ENCODE results near the gene CD160.
A peak's percentile ranks its signal among the peaks of the same experiment; 100 is the strongest.
"Not testable (repeated sequence)": the region's sequence is repeated elsewhere in the genome, so short reads cannot be mapped to it uniquely, and the experiment has no call there.

The CD160 gene, protein sequence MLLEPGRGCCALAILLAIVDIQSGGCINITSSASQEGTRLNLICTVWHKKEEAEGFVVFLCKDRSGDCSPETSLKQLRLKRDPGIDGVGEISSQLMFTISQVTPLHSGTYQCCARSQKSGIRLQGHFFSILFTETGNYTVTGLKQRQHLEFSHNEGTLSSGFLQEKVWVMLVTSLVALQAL
- long read RNA-seq, donor 1 = 0 reads
- long read RNA-seq, donor 2 = 0 reads
- long read RNA-seq, donor 3 = 0 reads
- long read RNA-seq, donor 4 = 0 reads
- long read RNA-seq, donor 5 = 0 reads
- long read RNA-seq, donor 6 = 0 reads
- long read RNA-seq, donor 7 = 0 reads
- long read RNA-seq, donor 8 = 0 reads

DNA sequence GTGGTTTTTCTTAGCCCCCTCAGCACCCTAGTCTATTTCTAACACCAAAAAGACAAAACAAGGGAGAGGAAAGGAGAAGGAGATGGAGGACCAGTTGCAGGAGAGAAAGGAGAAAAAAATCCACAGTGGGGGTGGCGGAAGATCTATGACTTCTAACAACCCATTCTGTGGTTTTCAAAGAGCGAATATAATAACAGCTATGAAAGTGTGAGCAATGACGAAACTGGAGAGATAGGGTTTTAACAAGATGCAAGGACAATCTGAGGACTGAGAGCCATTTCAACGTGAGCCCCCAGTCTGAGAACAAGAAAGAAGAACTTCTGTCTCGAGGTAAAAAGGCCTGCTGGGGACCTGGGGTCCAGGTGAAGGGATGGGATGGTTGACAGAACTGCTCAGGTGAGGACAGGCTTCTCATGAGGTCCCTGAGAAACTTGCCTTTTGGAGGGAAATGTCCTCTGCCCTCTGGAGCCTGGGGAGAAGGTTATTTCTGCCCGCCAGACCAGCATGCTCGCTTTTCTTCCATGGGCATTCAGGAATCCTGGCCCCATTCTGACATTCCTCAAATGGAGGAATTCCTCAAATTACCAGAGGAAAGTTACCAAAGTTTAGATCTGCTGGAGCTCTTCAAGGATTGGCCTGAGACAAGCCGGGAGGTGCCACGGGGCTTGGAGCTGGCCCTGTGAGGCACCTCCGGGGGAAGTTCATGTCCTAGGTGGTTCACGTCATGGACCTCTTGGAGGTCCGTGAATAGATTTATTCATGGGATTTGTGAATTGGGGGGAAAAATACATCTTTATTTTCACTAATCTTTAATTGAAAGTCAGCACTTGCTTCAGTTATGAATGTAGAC lies at the start of gene CD160:
Gene CD160, plus strand, starts transcription at position 270 of the 850 bp plus-strand sequence. CDS start 8,829 bp downstream, outside the sequence.
- DNase-seq = no peak

DNA sequence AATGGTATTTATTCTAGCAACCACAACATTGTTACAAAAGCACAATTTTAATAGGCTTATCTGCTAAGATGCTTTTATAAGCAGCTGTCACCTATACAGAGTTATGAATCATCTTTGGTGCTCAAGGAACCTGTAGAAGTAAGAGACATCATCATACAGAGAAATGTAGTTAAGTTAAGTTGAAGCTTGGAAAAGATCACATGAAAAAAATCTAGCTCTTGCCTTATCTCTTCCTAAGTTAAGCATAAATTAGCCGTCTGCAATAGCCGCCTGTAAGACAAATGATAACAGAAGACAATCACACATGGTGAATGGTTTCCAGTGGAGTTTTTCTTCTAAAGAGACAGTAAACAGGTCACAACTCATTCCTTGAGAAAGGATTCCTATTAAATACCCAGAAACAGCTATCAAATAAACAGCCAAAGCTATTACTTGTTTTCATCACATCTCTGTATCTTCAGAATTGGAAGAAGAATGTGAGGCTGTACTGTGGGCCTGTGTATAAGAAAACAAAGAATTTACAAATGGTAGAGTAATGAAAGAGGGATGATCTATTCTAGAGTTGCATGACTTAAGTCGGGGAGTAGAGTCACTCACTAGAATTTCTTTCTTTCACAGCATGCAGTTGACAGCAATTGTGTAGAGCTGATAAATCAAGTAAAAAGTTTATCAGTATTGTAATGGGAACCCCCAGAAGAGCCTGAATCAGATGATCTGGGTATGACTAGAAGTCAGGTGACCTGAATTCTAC lies 48.1 kb upstream of the CD160 start:
- not testable (repeated sequence) for DNase-seq

DNA sequence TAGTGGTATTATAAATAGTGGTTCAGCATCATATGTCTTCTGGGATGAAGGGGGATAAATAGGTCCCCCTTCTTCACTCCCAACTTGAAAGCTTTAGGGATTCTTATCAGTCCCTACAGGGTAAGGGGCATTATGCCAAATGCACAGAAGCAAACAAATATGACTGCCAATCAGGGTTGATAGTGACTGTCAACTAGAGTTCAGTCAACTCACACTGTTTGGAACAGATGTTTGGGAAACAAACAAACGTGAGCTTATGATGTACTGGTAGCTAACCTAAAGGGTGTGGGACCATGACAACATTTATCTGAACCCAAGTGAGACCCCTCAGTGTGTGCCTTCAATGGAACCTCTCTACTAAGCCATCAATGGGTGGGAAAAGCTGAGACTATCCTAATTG lies 46.1 kb upstream of the CD160 start:
- not testable (repeated sequence) for DNase-seq

DNA sequence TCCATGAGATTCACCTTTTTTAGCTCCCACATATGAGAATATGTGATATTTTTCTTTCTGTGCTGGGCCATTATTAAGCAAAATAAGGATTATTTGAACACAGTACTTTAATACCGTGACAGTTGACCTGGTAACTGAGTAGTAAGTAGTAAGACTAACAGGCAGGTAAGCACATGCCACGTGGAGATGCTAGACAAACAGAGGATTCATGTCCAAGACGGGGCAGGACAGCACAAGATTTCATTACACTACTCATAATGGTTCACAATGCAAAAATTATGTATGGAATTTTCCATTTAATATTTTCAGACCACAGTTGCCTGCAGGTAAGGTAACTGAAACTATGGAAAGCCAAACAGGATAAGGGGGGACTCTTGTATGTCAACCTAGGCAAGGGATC lies 34.4 kb upstream of the CD160 start:
- DNase-seq = not testable (repeated sequence)

DNA sequence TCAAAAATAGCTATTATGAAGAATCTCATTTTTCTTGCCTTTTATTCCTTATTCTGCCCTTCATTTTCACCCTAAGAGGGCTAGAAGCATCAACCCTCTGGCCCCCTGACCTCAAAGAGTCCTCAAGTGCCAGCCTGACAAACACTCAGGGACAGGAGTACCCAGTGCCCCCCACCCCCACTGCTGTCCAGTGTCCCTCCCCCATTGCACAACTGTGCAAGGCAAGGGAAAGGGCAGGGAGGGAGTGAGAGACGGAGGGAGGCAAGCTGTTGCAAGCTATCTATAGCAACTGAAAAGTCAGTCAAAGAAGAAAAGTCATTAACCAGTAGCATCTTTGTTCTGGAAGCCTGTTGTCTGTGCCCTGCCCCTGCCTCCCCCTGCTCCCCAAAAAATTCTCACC lies 33.2 kb upstream of the CD160 start:
- not testable (repeated sequence) for DNase-seq

DNA sequence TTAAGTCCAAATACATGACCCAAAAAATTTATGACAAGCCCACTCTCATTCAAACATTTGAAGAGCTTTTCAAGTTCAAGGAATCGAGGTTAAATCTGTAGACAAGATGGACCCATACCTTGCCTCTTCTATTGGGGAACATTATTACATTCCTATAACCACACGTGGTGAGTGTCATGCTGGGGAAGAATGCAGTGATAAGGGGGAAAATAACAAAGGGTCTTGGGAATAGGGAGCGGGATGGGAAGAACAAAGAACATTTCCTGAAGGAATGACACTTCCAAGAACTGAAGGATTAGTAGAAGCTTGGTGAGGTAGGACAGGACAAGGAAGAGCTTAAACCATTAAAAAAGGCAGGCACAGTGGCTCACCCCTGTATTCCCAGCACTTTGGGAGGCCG lies 31.0 kb upstream of the CD160 start:
- DNase-seq = no peak

DNA sequence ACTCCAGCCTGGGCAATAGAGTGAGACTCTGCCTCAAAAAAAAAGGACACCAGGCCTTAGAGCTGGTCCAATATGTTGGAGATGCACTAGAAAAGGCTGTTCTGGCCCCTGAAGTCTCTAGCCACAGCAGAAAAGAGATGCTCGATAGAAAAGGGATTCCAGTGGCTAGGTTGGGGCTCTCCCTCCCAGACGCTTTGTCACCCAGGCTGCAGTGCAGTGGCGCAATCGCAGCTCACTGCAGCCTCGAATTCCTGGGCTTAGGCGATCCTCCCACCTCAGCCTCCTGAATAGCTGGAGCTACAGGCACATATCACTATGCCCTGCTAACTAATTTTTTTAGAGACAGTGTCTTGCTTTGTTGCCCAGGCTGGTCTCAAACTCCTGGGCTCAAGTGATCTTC lies 30.4 kb upstream of the CD160 start:
- no peak for DNase-seq

DNA sequence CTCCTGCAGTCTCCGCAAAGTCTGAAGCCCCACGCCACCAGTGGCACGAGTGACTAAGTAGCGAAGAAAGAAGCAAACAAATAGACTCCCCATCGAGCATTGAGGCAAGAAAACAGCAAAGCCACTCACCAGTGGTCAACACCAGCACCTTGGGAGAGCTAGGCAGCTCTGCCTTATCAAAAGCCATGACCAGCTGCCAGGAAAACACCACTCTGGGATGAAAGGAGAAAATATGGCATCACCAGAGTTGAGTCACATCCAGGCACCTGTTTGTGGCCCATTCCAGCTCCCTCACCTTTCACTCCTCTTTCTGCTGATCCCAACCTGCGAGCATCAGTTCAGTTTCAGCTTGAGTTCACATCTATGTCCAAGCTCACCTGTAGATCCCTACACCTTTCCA lies 29.4 kb upstream of the CD160 start:
- DNase-seq = no peak

DNA sequence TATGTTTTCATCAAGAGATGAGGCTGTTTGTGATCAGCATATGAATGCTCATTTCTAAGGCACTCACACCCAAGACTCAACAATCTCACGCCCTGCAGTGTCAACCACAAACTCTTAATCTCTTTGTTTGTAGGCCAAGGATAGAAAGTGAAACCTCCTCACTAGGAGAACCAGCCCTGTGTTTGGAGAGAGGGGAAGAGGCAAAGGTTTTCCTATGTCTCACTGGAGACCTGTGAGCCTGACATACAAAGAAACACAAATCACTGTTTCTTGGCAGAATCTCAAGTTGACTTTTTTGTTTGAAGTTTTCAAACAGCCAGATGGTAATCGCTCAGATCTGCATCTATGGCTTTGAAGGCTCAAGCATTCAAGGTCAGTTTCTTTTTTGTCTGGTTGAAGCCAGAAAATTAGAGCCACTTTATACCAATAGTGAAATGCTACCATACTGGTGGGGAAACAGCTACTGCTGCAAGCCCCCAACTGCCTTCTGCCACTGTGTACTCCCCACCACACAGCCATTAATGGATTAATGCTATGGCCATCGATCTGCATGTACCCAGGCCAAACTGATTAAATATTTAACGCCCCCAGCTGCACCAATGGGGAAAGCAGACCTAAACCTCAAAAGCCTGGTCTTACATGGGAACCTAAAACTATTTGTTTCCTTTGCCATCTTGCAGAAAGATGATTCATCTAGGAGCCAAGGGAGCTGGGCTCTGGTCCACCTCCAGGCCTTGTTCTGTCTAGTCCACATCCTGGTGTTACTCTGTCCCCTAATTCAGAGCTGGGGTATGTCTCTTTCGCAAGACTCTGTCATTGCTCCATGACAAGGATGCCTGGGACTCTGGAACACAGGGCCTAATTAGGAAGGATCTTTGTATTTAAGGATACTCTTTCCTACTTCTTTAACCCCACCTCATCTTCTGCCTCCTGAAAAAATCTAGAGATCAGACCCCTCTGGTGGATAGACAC lies 28.4 kb upstream of the CD160 start:
- DNase-seq = no peak

DNA sequence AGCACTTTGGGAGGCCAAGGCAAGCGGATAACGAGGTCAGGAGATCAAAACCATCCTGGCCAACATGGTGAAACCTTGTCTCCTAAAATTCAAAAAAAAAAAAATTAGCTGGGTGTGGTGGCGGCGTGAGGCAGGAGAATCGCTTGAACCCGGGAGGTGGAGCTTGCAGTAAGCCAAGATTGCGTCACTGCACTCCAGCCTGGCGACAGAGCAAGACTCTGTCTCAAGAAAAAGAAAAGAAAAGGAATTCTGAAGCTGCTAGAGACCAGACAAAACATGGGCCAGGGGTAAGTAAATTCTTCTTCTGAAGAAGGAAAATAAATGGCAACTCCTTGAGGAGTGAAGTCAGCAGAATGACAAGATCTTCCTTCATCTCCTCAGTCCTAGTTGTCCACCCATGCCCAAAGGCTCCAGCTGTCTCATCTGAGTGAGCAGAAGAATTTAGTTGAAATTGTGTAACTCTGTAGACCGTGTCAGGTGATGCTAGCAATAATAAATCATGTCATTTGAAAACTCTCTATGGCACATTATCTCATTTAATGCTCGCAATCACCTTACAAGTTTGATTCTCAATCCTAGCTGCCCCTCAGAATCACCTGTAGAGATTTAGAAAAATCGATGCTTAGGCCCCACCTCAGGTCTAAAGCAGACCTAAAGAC lies 26.4 kb upstream of the CD160 start:
- no peak for DNase-seq

DNA sequence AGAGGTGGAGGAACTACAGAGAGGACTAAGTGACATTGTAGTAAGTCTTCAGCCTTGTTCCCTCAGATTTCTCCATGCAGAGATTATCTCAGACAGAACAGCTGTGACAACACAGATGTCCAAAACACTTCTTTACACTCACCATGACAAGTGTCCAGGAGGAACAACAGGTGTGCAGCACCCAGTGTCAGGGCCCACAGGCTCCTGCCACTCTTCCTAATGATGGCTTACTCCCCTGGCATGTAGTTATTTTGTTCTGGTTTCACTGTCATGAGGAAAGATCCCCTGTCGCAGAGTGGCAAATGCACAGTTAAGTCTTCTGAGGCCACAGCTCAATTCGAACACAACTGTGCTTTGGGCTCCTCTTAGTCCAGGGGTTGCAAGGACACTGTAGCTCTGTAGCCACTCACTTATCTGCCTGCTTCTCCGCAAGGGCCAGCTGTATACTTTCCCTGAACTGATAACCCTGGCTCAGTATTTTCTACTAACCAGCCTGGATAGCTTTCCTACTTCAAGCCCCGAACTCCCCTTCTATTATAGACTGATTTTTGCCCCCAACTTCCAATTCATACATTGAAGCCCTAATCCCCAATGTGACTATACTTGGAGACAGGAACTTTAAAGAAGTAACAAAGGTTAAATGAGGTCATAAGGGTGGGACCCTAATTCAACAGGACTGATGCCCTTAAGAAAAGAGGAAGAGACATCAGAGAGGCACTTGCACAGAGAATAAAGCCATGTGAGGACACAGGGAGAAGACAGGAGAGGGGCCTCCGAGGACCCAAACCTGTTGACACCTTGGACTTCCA lies 23.3 kb upstream of the CD160 start:
- DNase-seq = no peak

DNA sequence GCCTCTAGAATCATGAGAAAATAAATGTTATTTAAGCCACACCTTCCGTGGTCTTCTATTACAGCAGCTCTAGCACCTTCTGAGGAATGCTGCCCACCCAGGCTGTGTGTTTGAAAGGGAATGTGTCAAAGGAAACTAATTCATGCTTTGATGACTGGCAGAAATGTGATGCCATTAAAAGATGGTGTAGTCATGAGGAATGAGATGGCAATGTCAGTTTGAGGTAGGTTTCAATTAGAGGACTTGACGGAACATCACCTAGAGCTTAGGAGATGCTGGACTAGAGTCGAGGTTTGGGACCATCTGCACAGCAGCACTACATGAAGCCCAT lies 22.7 kb upstream of the CD160 start:
- no peak for DNase-seq

DNA sequence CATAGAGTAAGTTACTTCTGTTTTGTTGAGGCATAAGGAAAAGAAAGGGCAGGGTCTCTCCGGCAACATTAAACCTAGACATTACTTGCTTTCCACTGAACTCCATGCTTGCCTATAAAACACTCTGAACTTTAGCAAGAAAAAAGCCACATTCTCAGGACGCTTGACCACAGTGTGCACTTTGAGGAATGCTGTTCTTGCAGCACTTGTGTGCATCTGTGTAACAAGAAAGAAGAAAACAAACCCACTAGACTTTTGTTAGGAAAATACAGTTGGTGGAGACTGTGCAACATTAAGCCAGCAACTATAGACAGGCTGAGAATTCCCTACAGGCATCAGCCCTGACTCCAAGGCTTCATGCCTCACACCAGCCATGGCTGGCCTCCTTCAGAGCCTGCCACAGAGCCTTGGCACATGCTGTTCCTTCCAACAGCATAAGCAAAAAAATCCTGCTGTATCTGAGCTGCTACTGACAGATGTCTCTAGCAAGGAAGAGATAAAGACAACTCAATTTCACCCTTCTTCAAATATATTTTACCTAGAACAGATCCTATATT lies 17.9 kb upstream of the CD160 start:
- DNase-seq = no peak

DNA sequence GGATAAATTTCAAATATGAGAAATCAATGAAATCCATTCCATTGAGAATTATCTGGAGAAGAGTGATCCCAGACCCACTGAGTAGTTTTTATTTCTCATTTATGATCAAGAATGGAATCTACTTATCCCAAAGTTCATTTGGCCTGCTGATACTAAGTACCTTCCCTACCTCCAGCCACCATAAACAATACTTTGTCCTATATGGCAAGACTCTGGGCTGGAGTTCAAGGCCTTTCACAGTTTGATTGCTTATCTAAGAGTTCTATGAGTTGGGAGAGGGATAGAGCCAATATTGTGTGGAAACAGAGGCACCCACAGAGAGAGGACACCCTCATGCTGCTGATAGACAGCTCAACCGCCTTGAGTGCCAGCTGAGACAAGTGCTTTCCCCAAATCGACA lies 17.2 kb upstream of the CD160 start:
- DNase-seq = no peak

DNA sequence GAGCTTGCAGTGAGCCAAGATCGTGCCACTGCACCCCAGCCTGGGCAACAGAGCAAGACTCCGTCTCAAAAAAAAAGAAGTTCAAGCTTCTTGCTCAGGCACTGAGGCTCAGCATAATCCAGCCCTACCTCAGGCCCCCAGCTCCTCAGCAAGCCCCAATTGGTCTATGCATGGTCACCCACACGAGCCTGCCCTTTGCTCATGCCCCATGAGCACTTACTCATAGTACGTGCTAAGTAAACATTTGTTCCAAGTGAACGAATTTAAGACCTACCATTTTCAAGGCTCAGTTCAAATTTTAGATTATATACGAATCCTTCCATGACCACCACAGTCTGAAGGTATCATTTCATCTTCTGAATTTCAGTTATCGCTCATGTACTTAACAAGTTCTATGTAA lies 16.5 kb upstream of the CD160 start:
- DNase-seq = no peak

DNA sequence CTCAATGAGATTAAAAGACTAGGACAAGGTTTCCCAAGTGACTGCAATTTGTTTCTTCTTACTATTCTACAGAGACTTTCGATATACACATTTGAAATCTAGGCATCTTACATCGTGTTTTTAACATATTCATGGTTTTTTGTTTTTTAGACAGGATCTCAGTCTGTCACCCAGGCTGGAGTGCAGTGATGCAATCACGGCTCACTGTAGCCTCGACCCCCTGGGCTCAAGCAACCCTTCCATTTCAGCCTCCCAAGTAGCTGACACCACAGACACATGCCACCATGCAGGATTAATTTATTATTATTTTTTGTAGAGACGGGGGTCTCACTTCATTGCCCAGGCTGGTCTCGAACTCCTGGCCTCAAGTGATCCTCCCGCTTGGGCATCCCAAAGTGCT lies 13.7 kb upstream of the CD160 start:
- DNase-seq = no peak

DNA sequence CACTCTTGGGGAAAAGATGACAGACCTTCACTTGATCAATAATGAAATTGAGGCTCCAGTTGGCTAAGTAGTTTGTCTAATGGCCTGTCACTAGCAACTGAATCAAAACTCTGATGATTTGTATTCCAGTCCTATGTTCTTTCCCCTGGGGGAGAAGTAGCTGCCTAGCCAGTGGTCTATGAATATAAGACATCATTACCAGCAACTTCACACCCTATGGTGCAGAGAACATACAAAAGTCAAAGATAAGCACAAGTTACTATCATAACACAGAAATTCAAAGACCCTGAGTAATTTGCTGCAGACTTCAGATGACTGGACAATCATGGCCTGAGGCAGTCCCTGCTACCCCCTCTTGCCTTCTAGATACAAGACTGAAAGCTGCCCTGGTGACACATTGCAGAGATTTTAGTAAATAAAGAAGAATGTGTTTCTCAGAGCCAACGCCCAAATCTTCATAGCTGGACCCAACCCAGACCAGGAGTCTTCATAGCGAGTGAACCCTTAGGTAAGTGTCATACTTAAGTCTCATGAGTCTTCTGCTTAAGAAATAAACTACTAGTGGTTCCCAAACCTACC lies 13.1 kb upstream of the CD160 start:
- no peak for DNase-seq

DNA sequence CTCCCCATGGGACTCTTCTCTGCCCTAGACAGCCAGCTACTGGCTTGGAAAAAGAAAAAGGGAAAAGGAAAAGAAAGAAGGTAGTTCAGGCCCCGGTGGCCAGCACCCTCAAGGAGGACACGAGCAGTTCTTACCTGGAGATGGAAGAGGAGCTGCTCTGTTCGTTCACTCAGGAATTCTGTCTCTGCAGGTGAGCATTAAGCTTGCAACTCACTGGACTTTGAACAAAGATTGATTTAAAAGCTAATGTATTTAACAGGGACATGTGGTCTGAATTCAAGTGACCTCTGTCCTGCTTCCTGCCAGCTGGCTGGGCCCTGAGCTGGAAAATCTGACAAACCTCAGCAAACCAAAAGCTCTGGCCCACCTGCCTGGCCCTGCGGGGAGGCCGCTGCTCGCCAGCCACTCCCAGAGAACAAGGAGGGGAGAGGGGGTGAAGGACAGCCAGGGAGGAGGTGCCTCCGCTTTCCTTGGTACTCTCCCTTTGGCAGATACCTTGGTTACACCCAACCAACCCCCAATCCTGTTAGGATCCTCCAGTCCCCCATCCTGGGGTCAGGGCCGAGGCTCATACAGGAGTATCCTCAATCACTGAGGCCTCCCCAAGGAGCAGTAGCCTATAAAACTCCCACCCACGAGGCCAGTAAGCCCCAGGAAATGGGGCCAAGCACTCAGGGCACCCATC lies 12.0 kb upstream of the CD160 start, which contains the start of gene PDZK1:
Gene PDZK1, minus strand, starts transcription at position 186 of the 685 bp plus-strand sequence. CDS start 19,347 bp downstream, outside the sequence.
- peak; percentile 37 for DNase-seq

DNA sequence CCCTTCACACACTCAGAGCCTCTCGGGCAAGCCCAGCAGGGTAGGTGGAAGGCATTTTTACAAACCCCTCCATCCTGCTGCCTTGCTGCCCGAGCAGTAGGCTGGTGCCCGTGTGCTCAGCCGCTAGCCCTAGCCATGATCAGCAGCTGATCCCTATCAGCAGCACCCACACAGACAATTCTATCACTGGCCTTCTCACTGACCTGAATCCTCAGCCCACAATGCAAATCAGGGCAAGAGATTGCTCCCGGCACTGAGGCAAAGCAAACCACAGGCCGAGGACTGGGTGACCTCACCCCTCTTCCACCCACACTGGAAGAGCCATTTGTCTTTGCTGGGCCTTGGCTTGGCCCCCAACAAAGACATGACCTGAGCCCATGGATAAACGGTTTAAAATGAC lies 11.2 kb upstream of the CD160 start:
- no peak for DNase-seq
